HG03025 (cell line): Measurements from ENCODE around the gene TDRD15.
"Not testable (repeated sequence)": the region's sequence is repeated elsewhere in the genome, so short reads cannot be mapped to it uniquely, and the experiment has no call there.

Experiments used
- ATAC-seq: cut with Tn5 transposase; IDR thresholded peaks from one replicate; pipeline ENCODE4 v1.9.1; 2021; ENCODE audit warnings: mild to moderate bottlenecking, moderate library complexity; ENCODE audit not compliant: unreplicated experiment, low FRiP score

TDRD15 gene

DNA sequence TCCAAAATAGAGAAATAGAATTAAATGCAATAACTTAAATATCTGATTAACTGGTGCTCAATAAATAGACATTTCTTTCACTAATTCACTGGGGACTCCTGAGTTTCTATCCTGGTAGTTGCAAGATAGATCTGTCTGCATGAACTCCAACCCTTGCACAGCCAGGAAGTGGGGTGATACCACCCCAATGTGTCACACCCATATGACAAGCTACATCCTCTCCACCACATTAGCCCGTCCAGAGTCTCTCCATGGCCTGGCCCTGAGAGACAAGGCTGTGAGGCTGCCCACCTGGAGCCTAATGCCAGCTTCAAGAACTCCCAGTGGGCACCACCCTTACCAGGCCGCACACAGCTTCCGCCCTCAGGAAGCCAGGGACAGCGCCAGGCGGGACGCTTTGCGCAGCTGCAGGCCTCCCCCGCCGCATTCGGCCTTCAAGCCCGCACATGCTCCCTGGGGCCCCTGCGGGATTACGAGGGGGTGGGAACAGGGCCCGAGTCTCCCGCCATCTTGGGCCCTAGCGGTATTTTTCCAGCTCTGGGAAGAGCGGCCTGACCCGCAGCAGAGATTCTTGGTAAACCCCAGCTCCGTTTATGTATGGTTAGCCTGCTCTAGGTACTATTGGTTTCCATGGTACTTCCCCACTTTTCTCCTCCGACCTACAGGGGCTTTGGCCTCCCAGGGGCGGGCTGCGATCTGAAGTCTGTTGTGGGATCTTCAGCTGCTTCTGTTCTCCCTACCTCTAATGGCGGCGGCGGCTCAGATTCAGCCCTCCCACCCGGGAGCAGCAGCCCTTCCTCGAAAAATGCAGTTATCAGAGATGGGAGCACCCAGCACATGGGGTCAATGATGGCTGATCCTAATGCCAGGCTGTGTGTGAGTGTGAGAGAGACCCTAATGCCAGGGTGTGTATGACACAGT lies at the start of gene TDRD15:
Gene TDRD15 (plus strand): TSS at position 496 of the 921 bp plus-strand sequence. CDS start 13,500 bp downstream, outside the sequence.
- no peak for ATAC-seq

DNA sequence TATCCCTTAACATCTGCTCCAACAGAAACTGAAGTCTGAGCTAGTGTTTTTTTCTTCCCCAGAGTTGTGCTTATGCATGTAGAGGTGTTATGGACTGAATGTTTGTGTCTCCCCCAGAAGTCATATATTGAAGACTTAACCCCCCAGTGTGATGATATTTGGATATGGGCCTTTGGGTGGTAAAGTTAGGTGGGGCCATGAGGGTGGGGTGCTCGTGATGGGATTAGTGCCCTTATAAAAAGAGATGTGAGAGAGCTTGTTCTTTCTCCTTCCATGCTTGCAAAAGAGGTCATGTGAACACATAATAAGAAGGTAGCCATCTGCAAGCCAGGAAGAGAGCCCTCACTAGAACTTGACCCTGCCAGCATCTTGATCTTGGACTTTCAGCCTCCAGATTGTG lies 45.5 kb upstream of the TDRD15 start:
- ATAC-seq = no peak

DNA sequence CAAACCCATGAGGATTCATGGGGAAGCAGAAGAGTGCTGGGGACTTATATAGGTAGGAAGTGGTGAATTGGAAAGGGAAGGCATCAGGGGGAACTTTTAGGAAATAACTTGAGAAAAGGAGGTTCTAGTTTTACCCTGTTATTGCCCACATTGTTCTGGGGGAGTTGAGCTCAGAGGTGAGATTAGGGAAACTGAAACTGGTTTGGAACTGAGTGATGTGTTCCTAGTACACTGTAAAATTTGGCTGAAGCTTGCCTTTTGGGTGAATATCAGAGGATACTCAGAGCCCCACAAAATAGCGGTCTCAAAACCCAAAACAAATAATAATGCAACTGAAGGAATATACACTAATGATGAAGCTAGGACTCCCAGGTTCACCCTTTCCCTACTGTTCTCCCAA lies 40.3 kb upstream of the TDRD15 start:
- no peak for ATAC-seq

DNA sequence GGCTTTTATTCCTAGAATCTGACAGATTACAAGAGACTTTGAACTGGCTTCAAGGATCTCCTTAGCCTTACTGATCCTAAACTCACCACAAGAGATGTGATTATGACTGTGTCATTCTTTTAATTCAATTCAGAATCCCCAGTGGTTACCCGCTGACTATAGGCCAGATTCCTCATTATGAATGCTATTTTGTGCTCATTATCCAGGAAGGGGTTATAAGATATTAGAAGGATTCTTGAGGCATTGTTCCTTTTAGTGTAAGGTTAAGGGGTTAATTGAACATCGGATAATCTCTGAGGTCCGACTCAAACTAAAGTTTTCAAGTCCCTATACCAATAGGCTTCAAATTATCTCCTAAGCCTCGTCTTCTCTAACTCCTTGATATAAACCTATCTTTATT lies 39.4 kb upstream of the TDRD15 start:
- no peak for ATAC-seq

DNA sequence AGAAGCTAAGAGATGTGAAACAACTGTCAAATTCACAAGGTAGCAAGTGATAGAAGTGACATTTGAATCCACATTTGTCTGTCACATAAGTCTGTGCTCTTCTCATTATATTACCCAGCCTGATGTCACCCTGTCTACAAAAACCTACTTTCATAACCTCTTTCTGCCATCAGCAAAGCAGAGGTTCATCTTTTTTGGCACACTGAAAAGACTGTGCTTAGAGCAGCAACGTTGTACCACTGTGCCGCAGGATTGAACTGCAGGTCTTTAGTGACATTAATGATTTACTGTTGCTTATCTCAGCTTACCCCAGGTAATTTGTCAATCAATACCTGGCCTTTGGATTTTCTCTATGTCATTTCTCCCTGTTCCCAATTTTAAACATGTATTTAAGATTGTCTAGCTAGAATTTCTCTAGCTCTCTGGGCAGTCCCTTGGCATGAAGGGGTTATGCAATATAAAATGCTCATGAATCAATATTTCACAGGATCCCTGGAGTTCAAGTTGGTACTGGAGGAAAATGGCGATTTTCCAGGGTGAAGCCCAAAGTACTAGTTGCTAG lies 31.4 kb upstream of the TDRD15 start:
- ATAC-seq = no peak

DNA sequence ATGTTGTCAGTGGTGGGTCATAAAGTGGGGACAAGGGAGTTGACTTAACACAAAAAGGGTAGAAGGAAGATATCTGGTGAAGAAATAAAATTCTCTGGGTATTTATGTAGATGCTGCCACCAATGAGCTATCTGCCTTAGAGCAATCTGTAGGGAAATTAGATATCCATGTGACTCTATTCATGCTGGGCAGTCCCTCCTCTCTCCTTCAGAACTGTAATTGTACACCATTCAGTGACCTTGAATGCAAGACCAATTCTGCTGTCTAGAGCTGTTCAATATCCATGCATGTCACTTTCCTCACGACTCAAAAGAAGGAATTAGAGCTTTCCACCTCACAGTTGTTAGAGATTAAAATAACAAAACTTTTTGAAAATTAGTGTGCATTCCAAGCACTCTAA lies 28.6 kb upstream of the TDRD15 start:
- ATAC-seq = no peak

DNA sequence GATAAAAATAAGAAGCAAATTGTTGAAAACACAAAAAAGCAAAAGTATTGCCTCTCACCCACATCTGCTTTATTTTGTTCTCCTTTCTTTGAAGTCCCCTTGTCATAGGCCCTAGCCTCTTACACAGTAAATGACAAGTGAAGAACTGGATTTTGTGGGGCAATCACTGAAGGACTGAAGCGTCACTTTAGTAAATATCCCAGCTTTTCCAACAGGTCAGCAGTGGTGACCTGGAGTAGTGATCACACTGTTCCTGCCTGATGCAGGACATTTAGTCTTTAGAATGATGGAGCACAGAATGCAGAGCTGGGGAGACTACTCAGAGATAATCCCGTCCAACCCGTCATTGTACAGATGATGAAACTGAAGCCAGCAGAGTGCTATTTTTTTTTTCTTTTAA lies 28.1 kb upstream of the TDRD15 start:
- ATAC-seq = no peak

DNA sequence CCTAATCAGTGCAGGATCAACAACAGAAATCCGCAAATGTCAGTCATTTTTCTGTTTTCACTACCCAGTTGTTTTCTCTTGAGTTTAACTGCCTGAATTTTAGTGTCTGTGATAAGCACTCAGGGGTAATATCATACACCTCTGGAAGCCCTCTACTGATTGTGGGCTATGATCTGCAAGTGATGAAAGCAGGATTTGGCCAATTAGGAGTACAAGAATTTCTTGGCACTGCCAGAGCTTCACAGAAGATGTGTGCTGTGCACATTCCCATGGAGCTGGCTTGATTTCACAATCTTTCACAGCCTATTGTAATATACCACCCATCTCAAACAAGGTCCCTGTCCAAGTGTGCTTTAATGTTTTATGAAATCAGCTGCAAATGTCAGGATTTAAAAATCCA lies 27.3 kb upstream of the TDRD15 start:
- no peak for ATAC-seq

DNA sequence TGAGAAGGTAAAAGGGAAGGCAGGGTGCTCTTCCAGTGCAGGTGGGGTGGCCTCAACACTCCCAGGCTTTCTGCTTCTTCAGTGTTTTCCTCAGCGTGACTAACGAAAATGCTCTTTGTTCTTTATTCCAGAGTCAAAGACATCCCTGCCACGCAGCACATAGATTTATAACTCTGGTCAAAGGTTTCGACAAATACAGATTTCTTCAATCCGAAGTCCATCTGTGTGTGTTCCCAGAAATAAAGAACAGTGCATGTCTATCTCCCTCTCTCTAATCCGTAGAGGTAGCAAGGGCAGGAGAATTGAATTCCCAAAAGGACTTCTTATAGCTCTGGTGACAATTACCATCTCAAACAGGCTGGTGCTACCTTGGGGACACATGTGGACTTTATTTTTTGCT lies 26.4 kb upstream of the TDRD15 start:
- no peak for ATAC-seq

DNA sequence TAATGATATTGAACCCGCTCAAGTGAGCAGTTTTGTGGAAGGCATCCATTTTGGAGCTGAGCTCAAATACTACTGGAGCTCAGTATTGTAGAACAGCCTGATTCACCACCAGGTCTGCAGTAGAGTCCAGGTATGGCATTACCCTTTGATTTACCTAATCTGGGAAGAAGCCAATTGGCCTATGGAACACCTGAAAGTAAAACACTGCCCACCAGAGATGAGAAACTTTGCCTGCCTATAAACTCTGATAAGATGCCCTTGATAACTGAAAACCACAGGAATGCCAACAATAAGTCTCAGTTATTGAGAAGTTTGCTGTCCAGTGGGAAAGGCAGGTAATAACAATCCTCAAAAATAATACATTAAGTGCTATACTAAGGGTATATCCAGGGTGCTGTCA lies 25.5 kb upstream of the TDRD15 start:
- no peak for ATAC-seq

DNA sequence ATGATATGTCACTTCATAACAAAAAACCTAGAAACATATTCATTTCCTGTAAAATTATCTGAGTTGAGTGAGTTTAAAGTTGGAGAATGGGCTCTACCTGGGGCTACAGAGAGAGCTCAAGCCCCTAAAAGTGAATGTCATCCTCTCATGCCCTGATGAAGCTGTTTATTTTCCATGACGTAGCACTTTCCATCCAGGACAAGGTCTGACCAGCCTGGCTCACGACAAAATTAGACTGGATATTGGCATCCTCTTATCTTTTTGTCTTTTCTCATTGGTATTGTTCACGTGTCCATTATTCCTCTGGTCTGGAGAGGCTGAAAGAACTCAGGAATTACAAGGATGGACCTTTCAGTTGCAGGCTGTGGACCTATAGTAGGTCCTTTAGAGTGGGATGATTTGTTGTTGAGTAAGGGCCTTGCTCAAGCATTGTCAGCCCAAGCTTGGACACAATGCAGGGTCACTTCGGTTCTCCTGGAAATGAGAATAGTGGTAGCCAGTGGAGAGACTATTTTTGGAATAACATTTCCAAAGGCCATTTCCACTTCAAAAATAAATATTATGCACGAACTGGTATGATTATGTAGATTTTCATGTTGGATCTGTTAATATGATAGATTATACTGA lies 24.4 kb upstream of the TDRD15 start:
- ATAC-seq = no peak

DNA sequence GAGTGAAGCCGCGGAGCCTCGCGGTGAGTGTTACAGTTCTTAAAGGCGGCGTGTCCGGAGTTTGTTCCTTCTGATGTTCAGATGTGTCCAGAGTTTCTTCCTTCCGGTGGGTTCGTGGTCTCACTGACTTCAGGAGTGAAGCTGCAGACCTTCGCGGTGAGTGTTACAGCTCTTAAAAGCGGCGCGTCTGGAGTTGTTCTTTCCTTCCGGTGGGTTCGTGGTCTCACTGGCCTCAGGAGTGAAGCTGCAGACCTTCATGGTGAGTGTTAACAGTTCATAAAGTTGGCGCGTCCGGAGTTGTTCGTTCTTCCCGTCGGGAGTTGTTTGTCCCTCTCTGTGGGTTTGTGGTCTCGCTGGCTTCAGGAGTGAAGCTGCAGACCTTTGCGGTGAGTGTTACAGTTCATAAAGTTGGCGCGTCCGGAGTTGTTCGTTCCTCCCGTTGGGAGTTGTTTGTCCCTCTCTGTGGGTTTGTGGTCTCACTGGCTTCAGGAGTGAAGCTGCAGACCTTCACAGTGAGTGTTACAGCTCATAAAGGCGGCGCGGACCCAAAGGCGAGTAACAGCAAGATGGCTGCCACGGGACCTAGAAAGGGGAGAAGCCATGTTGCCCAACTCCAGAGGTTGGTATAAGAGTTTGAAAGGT lies 22.1 kb upstream of the TDRD15 start:
- not testable (repeated sequence) for ATAC-seq

DNA sequence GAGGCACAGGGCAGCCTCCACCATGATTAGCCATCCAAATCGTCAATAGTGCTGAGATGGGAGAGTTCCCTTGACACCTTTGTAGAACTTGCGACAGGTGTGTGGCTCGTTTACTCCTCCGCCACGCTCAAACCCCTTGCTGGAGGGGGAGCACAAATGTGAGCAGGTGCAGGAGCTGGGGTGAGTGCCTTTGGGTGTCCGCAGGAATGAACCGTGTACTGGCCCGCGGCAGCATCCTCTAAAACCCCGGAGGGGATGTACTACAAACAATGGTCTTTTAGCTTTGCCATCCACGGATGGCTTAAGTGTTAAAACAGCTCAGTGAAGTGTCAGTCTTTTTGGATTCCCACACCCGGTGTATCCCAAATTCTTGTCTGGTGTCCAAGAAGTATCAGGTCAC lies 21.4 kb upstream of the TDRD15 start:
- no peak for ATAC-seq

DNA sequence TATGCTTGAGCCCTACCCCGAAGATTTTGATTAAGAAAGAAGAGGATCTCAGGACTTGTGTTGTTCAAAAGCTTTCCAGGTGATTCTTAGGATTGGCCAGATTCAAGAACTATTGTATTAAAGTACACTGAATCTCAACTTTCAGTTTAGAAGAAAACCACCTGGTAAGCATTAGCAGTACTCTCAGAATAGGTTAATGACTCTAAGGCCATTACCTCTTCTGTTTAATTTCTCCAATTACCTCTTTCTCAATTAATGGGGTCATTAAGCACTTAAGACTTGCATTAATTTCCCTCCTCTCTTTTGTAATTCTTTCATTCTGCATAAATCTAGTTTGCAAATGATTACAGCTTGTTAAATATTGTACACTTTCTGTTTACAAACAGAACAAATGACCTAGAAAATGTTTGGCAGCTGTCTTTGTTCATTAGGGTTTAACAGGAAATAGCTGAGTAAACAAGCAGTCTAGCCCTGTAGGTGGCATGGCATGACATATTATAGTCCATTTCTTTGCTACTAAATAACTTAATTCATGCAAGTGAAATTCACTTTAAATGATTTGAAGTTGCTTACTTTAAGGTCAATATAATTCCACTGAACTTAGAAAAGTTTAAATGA lies 20.4 kb upstream of the TDRD15 start:
- ATAC-seq = no peak

DNA sequence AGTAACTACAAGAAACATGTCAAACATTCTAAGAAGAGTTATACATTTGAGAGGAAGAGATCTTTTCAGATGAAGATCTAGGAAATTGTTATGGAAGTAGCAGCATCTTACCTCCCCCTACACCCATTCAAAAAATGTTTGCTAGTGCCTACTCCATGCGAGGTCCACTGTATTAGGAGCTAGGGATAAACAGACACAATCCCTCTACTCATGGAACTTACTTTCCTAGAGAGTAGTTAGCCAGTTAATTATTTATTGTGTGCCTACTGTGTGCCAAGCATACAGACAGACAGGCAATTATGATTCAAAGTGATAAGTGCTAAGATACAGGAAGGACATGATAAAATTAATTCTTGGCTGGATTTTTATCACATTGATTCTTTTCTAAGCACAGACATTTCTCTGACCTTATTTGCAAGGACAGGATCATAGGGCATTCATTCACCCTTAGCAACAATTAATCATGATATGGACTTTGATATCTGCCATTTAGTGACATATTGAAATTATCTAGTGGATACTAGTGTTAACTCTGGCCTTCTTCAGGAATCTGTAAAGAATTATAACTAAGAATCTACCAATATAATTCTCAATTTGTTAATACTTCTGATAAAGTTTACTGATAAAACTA lies 19.6 kb upstream of the TDRD15 start:
- ATAC-seq = no peak

DNA sequence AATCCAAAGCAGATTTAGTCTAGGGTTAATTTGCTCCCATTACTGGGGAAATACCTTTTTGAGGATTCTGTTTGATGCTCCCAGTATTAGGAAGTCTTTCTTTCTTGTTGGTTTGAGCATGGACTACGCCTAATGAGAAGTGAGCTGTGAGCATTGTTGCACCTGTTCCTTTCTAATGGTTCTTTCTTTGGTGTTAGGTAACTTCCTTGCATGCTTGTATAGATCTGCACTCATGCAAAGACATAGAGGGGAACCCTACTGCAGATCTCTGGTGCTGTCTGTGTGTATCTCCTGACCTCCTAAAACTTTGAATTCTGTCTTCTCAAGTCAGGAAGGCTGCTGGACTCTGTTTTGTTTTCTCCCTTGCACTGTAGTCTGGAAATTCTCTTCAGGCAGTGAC lies 12.8 kb upstream of the TDRD15 start:
- no peak for ATAC-seq

DNA sequence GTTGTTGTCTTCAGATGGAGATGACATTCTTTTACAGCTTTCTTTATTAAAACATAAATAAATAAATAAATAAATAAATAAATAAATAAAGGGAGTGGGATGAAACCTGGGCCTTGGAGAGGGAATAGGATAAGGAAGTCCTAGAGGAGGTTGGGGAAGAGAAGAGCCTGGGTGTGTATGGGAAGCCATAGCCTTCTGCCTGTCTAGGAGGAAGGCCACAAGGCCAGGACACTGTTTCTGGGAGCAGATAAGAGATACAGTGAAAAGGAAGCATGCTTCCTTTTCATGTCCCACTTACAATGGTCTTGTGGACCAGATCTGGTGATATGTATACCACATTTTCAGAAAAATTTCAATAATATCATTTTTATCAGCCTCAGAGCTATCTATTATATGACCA lies 6.1 kb upstream of the TDRD15 start:
- no peak for ATAC-seq

DNA sequence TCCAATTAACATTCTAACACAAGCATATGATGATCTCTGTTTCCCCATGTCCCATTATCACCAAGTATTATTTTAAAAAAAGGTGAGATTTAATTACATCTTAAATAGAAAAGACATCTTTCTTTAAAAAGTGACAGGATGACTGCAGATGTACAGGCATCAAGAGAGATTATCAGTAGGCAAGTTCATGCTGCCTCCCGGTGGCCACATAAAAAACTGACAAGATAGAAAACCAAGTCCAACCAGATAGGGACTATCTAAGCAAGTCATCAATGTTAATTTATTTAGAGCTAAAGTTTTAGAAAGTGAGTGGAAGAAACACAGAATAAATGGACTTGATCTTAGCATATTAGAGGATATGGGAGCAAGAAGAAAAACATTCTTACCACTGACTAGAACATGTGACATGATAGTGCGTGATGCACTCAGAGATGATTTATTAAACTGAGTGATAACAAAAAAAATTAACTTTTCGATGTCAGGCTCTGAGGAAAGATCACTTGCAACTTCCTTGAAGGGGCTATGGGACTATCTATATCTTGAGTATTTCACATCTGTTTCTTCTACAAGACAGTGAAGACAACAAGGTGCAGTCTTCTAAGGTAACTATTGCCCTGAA lies 5.4 kb upstream of the TDRD15 start:
- ATAC-seq = no peak

DNA sequence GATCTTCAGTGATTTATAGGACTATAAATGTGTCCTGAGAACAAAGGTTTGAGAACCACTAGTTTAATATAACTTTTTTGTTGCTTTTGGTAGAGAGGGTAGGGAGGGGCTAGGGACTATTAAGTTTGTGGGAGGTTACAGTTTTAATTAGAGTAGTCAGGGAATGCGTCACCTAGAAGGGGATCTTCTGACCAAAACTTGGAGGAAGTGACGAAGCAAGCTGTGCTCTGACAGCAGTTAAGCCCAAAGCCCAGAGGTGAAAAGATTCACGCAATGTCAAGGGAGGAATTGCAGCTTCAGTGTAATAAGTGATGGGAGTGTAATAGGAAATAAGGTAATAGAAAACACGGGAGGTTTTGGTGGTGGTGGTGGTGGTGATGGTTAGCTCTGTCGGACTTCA lies 8.1 kb downstream of the TDRD15 start:
- no peak for ATAC-seq

DNA sequence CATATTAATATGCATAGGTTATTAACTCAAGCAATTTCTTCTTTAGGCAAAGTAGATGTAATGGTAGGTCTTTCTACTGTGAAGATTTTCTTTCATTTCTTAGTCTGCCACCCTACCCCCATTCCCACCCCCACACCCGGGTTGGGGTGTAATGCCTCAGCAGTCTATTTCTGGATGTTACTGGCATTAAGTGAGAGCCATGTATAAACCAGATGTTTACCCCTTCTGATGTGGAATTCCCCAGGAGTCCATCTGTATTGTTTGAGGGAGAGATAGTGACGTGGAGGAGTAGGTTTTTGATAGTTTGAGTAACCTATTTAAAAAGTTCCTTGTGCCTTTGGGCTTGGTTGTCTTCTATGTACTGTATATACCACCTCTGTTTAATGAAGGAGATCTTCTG lies 11.8 kb downstream of the TDRD15 start:
- no peak for ATAC-seq
